ENCODE results near the gene MYO7B. TPM values are rescaled to one million over a fixed set of nuclear protein-coding genes. Genes with fewer than 3 reads are reported as not detected.

MYO7B gene
- total and polyA plus RNA-seq, 12 donors = 0.13 to 1.5 (median 0.32) TPM; not detected in 1

GRCh38 chr2:127624320-127624755, 88.9 kb downstream of the MYO7B start:
- DNase-seq = peak in 2 of 7 donors; percentile 4 to 18
- no peak overlapping the region for H3K4me3 ChIP-seq
- H3K27ac ChIP-seq = no peak overlapping the region
- H3K36me3 ChIP-seq (replicated peaks in 1 of 2) = no peaks in the 10 kb centered on the region
- H3K4me1 ChIP-seq (replicated peaks in 1 of 2) = no peaks in the 10 kb centered on the region
- no peak for TF ChIP-seq POLR2A (IDR thresholded peaks at IDR 0.05)
- TF ChIP-seq, protein P1, sequence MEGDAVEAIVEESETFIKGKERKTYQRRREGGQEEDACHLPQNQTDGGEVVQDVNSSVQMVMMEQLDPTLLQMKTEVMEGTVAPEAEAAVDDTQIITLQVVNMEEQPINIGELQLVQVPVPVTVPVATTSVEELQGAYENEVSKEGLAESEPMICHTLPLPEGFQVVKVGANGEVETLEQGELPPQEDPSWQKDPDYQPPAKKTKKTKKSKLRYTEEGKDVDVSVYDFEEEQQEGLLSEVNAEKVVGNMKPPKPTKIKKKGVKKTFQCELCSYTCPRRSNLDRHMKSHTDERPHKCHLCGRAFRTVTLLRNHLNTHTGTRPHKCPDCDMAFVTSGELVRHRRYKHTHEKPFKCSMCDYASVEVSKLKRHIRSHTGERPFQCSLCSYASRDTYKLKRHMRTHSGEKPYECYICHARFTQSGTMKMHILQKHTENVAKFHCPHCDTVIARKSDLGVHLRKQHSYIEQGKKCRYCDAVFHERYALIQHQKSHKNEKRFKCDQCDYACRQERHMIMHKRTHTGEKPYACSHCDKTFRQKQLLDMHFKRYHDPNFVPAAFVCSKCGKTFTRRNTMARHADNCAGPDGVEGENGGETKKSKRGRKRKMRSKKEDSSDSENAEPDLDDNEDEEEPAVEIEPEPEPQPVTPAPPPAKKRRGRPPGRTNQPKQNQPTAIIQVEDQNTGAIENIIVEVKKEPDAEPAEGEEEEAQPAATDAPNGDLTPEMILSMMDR (IDR thresholded peaks at IDR 0.05) = no peak
- WGBS, 4 donors = 93 to 99% (median 93%) methylated on average over 2 to 5 of the region's 5 CpGs; no CpG with 5 or more reads in 1 of the 4 donors
- no peaks in the 10 kb centered on the region for H3K27me3 ChIP-seq
- intact Hi-C loops (cut with DNase I) = no loop called here
- no peaks in the 10 kb centered on the region for H3K9me3 ChIP-seq (replicated peaks in 1 of 3)

- Histone ChIP-seq H3K36me3 (replicated peaks in 1 of 2) (no peaks in the 10 kb centered on the region), H3K27ac (no peak overlapping the region), H3K4me1 (replicated peaks in 1 of 2) (no peaks in the 10 kb centered on the region), H3K27me3 (no peaks in the 10 kb centered on the region), H3K4me3 (no peak overlapping the region), H3K9me3 (replicated peaks in 1 of 3) (no peaks in the 10 kb centered on the region)
- 79 to 88% (median 86%) methylated on average over 5 to 23 of the region's 23 CpGs for WGBS, 4 donors
- TF ChIP-seq, protein P1 (IDR thresholded peaks at IDR 0.05) = no peak
- TF ChIP-seq POLR2A (IDR thresholded peaks at IDR 0.05) = no peak
- intact Hi-C loops (cut with DNase I) = no loop called here
- peak in 2 of 7 donors; percentile 4 to 8 for DNase-seq
Measured at GRCh38 chr2:127624756-127625571, 89.5 kb downstream of the MYO7B start.

DNA sequence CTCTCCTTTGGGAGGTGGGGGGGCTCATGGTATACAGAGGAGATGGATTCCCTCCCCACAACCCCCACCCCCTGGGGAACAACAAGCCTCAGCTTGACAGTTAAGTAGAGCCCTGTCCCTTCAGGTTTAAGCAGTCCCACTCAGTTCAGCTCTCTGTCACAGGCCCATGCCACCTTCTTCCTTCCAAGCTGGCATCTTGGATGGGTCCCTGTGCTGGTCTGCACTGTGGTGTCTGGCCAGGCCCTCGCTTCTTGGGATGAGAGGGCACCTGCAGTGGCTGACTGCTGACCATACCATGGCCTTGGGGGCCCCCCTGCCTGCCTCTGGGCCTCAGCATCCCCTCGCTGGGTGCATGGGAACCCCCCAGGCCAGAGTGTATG, 90.1 kb downstream of the MYO7B start:
- 83 to 95% (median 91%) methylated on average over 2 of the region's 2 CpGs for WGBS, 4 donors
- no peaks in the 10 kb centered on the region for H3K36me3 ChIP-seq (replicated peaks in 1 of 2)
- H3K4me3 ChIP-seq = no peak overlapping the region
- no peaks in the 10 kb centered on the region for H3K27me3 ChIP-seq
- H3K4me1 ChIP-seq (replicated peaks in 1 of 2) = no peaks in the 10 kb centered on the region
- H3K27ac ChIP-seq = no peak overlapping the region
- no peaks in the 10 kb centered on the region for H3K9me3 ChIP-seq (replicated peaks in 1 of 3)
- DNase-seq = no peak
- TF ChIP-seq POLR2A (IDR thresholded peaks at IDR 0.05) = no peak
- TF ChIP-seq, protein P1 (IDR thresholded peaks at IDR 0.05) = no peak
- intact Hi-C loops (cut with DNase I) = no loop called here

- TF ChIP-seq POLR2A (IDR thresholded peaks at IDR 0.05) = no peak
- TF ChIP-seq, protein P1 (IDR thresholded peaks at IDR 0.05) = no peak
- DNase-seq = no peak
- no peaks in the 10 kb centered on the region for H3K36me3 ChIP-seq (replicated peaks in 1 of 2)
- H3K4me3 ChIP-seq = no peak overlapping the region
- no peaks in the 10 kb centered on the region for H3K27me3 ChIP-seq
- no peaks in the 10 kb centered on the region for H3K4me1 ChIP-seq (replicated peaks in 1 of 2)
- no peaks in the 10 kb centered on the region for H3K9me3 ChIP-seq (replicated peaks in 1 of 3)
- H3K27ac ChIP-seq = no peak overlapping the region
- intact Hi-C loops (cut with DNase I) = no loop called here
- 36 to 71% (median 66%) methylated on average over 3 to 12 of the region's 12 CpGs for WGBS, 4 donors
Measured at GRCh38 chr2:127626175-127626574, 90.7 kb downstream of the MYO7B start.
